Smooth muscle cell (in vitro differentiated cells): Measurements from ENCODE around the gene PARD6G. TPM values are rescaled to one million over a fixed set of nuclear protein-coding genes. Genes with fewer than 3 reads are reported as not detected.
A peak's percentile ranks its signal among the peaks of the same experiment; 100 is the strongest.

Experiments used
- DNase-seq: peaks from one replicate; lab custom pipeline; 2025; ENCODE audit not compliant: unreplicated experiment; lab: John Stamatoyannopoulos, UW
- H2AFZ ChIP-seq: fragments of 200-600 bp; sonication (generic); 2 replicates; pipeline ENCODE4 v1.6.0; 2016; ENCODE audit warnings: antibody characterized with exemption, low read depth, mild to moderate bottlenecking
- H3F3A ChIP-seq: fragments of 200-600 bp; sonication (generic); 2 replicates; pipeline ENCODE4 v1.6.0; 2017; ENCODE audit warnings: antibody characterized with exemption, low read depth
- H3K27ac ChIP-seq: fragments of 200-600 bp; sonication (generic); 2 replicates; pipeline ENCODE4 v1.5.1; 2016; ENCODE audit warnings: low read depth, mild to moderate bottlenecking
- H3K27me3 ChIP-seq: fragments of 200-600 bp; sonication (generic); 2 replicates; pipeline ENCODE4 v1.6.1; 2016; ENCODE audit warnings: low read depth, mild to moderate bottlenecking
- H3K36me3 ChIP-seq: fragments of 200-600 bp; sonication (generic); 2 replicates; pipeline ENCODE4 v1.5.1; 2016; ENCODE audit warnings: low read depth
- H3K4me1 ChIP-seq: fragments of 200-600 bp; sonication (generic); 2 replicates; pipeline ENCODE4 v1.5.1; 2016; ENCODE audit warnings: low read depth
- H3K4me2 ChIP-seq: fragments of 200-600 bp; sonication (generic); 2 replicates; pipeline ENCODE4 v1.6.0; 2016; ENCODE audit warnings: mild to moderate bottlenecking
- H3K4me3 ChIP-seq: fragments of 200-600 bp; sonication (generic); 2 replicates; pipeline ENCODE4 v1.5.1; 2016; ENCODE audit warnings: mild to moderate bottlenecking
- H3K79me2 ChIP-seq: fragments of 200-600 bp; sonication (generic); 2 replicates; pipeline ENCODE4 v1.6.0; 2016; ENCODE audit warnings: low read depth, mild to moderate bottlenecking
- H3K9ac ChIP-seq: fragments of 200-600 bp; sonication (generic); 2 replicates; pipeline ENCODE4 v1.6.0; 2016; ENCODE audit warnings: low read depth
- H3K9me3 ChIP-seq: fragments of 200-600 bp; sonication (generic); replicated peaks from 2 replicates; pipeline ENCODE4 v1.5.1; 2016; ENCODE audit warnings: low read depth
- H4K20me1 ChIP-seq: fragments of 200-600 bp; sonication (generic); 2 replicates; pipeline ENCODE4 v1.6.0; 2016; ENCODE audit warnings: low read depth
- CTCF ChIP-seq: fragments of 200-600 bp; sonication (generic); IDR thresholded peaks from 2 replicates; pipeline ENCODE4 v1.5.1; 2017; ENCODE audit warnings: borderline replicate concordance, mild to moderate bottlenecking, antibody characterized with exemption; ENCODE audit not compliant: insufficient read depth, poor library complexity, severe bottlenecking
- WGBS: methylation state at CpG from one replicate; pipeline ENCODE4 v1.1.7; 2016; ENCODE audit warnings: low lambda C conversion rate; 5-methylcytosine and 5-hydroxymethylcytosine counted together
- polyA plus RNA-seq: library from polyadenylated mRNA; unstranded; fragments of >200 nt; fragmentation: Nextera tagmentation; extraction: Ambion mirVana; gene quantifications from 2 replicates; pipeline ENCODE4 v1.2.1, GENCODE V29; 2016
- total RNA-seq: library from RNA; depleted of rRNA; stranded (reverse); fragments of >200 nt; gene quantifications from 2 replicates; pipeline ENCODE4 v1.2.3, GENCODE V29; 2014

Gene PARD6G
- total and polyA plus RNA-seq, 2 experiments from 2014 or later, result 19.8 to 19.9 TPM

- WGBS, result 96% methylated on average over 14 of the region's 14 CpGs
- Histone ChIP-seq H3K9ac (no peak overlapping the region), H3K4me2 (no peak overlapping the region), H3K4me1 (no peaks in the 10 kb centered on the region), H3K9me3 (no peaks in the 10 kb centered on the region), H3K79me2 (peaks cover 18% of the 10 kb centered on the region), H3K27ac (no peak overlapping the region), H4K20me1 (peaks cover 6% of the 10 kb centered on the region), H3K36me3 (peaks cover 10% of the 10 kb centered on the region), H3F3A (no peaks in the 10 kb centered on the region), H3K4me3 (no peak overlapping the region), H2AFZ (no peak overlapping the region), H3K27me3 (no peaks in the 10 kb centered on the region)
- TF ChIP-seq CTCF, result no peak
- no peak for DNase-seq
These were observed 110.2 kb downstream of the PARD6G start for GRCh38 chr18:80137137-80137536.

GRCh38 chr18:80136679-80137078, 110.6 kb downstream of the PARD6G start:
- H3K9me3 ChIP-seq, result no peaks in the 10 kb centered on the region
- TF ChIP-seq CTCF, result no peak
- no peak overlapping the region for H2AFZ ChIP-seq
- WGBS, result 73% methylated on average over 8 of the region's 8 CpGs
- peaks cover 6% of the 10 kb centered on the region for H4K20me1 ChIP-seq
- H3K4me2 ChIP-seq, result no peak overlapping the region
- no peaks in the 10 kb centered on the region for H3K27me3 ChIP-seq
- no peak overlapping the region for H3K9ac ChIP-seq
- no peaks in the 10 kb centered on the region for H3K4me1 ChIP-seq
- peak overlapping the region; percentile 35 for H3K27ac ChIP-seq
- no peaks in the 10 kb centered on the region for H3F3A ChIP-seq
- DNase-seq, result no peak
- H3K79me2 ChIP-seq, result peaks cover 22% of the 10 kb centered on the region
- H3K4me3 ChIP-seq, result no peak overlapping the region
- peaks cover 10% of the 10 kb centered on the region for H3K36me3 ChIP-seq

- no peak overlapping the region for H3K9ac ChIP-seq
- no peak overlapping the region for H2AFZ ChIP-seq
- H4K20me1 ChIP-seq, result peaks cover 16% of the 10 kb centered on the region
- peaks cover 10% of the 10 kb centered on the region for H3K36me3 ChIP-seq
- H3K27me3 ChIP-seq, result no peaks in the 10 kb centered on the region
- TF ChIP-seq CTCF, result no peak
- peaks cover 38% of the 10 kb centered on the region for H3K79me2 ChIP-seq
- H3K4me3 ChIP-seq, result no peak overlapping the region
- no peak overlapping the region for H3K4me2 ChIP-seq
- no peaks in the 10 kb centered on the region for H3K9me3 ChIP-seq
- H3K27ac ChIP-seq, result no peak overlapping the region
- WGBS, result 98% methylated on average over 1 of the region's 1 CpG
- DNase-seq, result no peak
- no peaks in the 10 kb centered on the region for H3K4me1 ChIP-seq
- no peaks in the 10 kb centered on the region for H3F3A ChIP-seq
These were observed 112.2 kb downstream of the PARD6G start for GRCh38 chr18:80135136-80135535.

GRCh38 chr18:80133124-80133523, 114.2 kb downstream of the PARD6G start:
- Histone ChIP-seq H3K4me2 (no peak overlapping the region), H3K27me3 (no peaks in the 10 kb centered on the region), H3K9ac (no peak overlapping the region), H2AFZ (no peak overlapping the region), H3K4me1 (no peaks in the 10 kb centered on the region), H3K79me2 (peaks cover 58% of the 10 kb centered on the region), H3K27ac (no peak overlapping the region), H3K4me3 (no peak overlapping the region), H3F3A (no peaks in the 10 kb centered on the region), H3K9me3 (no peaks in the 10 kb centered on the region), H3K36me3 (peaks cover 10% of the 10 kb centered on the region), H4K20me1 (peaks cover 28% of the 10 kb centered on the region)
- 95% methylated on average over 1 of the region's 1 CpG for WGBS
- TF ChIP-seq CTCF, result no peak
- no peak for DNase-seq
